Measurements from ENCODE around the gene GCC2.

Gene GCC2

DNA sequence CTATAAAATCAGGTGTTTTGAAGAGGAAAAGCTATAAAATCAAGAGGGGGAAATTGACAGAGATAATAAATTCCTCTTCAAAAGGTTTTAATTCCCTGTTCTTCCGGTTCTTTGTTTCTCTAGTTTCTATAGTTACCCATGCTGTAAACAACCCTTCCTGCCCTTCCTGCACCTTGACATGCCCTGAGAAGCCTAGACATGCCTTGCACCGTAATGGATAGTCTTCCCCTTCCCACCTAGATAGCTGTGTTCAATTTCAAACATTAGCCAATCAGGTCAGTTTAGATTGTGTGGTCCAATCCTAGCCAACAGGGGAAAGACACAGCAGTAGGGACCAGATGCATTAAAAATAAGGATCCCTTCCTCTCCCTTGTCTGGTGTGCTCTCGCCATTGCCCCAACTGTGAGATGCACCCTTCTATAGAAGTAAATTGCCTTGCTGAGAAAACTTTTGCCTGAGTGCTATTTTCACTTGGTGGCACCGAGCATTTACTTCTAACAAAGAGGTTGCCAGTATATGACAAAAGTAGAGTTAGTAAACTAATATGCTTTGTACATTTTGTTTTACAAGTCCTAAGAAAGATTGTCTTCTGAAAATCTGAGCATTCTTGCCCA, 44.1 kb upstream of the GCC2 start:
- TF ChIP-seq TAF1 (IDR thresholded peaks at IDR 0.05; ENCODE audit: borderline replicate concordance, insufficient read depth, low read length) (no peak), FOXP2 (optimal IDR thresholded peaks at IDR 0.05; ENCODE audit: borderline replicate concordance, extremely low read depth, extremely low read length, insufficient read depth) (no peak), SIN3A (IDR thresholded peaks at IDR 0.05; ENCODE audit: borderline replicate concordance, insufficient read depth, low read length) (no peak), POLR2AphosphoS5 (IDR thresholded peaks at IDR 0.05; ENCODE audit: low read depth, low read length) (no peak)
- TF ChIP-seq, protein P1, sequence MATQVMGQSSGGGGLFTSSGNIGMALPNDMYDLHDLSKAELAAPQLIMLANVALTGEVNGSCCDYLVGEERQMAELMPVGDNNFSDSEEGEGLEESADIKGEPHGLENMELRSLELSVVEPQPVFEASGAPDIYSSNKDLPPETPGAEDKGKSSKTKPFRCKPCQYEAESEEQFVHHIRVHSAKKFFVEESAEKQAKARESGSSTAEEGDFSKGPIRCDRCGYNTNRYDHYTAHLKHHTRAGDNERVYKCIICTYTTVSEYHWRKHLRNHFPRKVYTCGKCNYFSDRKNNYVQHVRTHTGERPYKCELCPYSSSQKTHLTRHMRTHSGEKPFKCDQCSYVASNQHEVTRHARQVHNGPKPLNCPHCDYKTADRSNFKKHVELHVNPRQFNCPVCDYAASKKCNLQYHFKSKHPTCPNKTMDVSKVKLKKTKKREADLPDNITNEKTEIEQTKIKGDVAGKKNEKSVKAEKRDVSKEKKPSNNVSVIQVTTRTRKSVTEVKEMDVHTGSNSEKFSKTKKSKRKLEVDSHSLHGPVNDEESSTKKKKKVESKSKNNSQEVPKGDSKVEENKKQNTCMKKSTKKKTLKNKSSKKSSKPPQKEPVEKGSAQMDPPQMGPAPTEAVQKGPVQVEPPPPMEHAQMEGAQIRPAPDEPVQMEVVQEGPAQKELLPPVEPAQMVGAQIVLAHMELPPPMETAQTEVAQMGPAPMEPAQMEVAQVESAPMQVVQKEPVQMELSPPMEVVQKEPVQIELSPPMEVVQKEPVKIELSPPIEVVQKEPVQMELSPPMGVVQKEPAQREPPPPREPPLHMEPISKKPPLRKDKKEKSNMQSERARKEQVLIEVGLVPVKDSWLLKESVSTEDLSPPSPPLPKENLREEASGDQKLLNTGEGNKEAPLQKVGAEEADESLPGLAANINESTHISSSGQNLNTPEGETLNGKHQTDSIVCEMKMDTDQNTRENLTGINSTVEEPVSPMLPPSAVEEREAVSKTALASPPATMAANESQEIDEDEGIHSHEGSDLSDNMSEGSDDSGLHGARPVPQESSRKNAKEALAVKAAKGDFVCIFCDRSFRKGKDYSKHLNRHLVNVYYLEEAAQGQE (IDR thresholded peaks at IDR 0.05; ENCODE audit: insufficient read depth in 1 of 2, low read depth in 2 of 2, low read length in 2 of 2) = no peak

DNA sequence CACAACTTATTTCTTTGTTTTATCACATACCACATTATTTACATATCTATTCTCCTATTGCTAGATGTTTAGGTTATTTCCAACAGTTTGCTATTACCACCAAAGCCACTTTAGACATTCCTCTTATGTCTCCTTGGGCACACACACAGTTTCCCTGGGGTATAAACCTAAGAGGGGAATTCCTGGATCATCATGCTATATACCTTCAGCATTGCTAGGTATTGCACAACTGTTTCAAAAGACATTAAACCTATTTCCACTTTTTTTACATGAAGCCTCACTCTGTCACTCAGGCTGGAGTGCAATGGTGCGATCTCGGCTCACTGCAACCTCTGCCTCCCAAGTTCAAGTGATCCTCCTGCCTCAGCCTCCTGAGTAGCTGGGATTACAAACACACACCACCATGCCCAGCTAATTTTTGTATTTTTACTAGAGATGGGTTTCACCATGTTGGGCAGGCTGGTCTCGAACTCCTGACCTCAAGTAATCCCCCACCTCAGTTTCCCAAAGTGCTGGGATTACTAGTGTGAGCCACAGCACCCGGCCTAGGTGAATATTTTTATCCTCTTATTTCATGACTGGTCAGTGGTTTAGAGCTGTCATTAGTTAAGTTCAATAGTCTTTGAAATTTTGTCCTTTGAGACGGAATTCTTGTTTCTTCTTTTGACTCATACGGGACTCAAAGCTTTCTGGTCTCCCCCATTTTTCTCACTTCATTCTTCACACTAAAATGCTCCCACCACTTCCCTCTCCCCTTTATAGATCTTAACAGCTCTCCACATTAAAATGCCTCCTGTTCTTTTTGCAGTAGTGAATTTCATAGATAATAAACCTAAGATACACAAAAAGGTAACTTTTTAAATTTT, 40.9 kb upstream of the GCC2 start:
- TF ChIP-seq FOXP2 (optimal IDR thresholded peaks at IDR 0.05; ENCODE audit: borderline replicate concordance, extremely low read depth, extremely low read length, insufficient read depth) (no peak), SIN3A (IDR thresholded peaks at IDR 0.05; ENCODE audit: borderline replicate concordance, insufficient read depth, low read length) (no peak), TAF1 (IDR thresholded peaks at IDR 0.05; ENCODE audit: borderline replicate concordance, insufficient read depth, low read length) (no peak), POLR2AphosphoS5 (IDR thresholded peaks at IDR 0.05; ENCODE audit: low read depth, low read length) (no peak)
- TF ChIP-seq, protein P1 (IDR thresholded peaks at IDR 0.05; ENCODE audit: insufficient read depth in 1 of 2, low read depth in 2 of 2, low read length in 2 of 2) = no peak

DNA sequence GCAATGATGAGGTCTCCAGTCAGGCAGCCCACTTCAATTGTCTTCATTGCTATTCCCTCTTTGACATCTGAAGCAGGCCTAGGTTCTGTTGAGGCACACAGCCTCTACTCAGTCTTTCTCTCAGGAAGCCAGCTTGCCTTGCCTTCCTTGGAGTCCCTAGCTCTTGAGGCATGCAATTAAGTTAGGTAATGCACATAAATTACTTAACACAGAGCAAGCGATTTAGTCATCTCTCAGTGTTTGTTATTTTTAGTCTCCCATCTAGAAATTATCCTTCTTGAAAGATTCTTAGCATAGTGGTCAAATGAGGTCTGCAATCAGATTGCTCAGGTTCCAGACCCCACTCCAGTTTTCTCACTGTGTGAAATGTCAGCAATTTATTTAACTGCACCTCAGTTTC, 39.2 kb upstream of the GCC2 start:
- no peak for TF ChIP-seq SIN3A (IDR thresholded peaks at IDR 0.05; ENCODE audit: borderline replicate concordance, insufficient read depth, low read length)
- TF ChIP-seq TAF1 (IDR thresholded peaks at IDR 0.05; ENCODE audit: borderline replicate concordance, insufficient read depth, low read length) = no peak
- TF ChIP-seq POLR2AphosphoS5 (IDR thresholded peaks at IDR 0.05; ENCODE audit: low read depth, low read length) = no peak
- TF ChIP-seq, protein P1 (IDR thresholded peaks at IDR 0.05; ENCODE audit: insufficient read depth in 1 of 2, low read depth in 2 of 2, low read length in 2 of 2) = no peak
- no peak for TF ChIP-seq FOXP2 (optimal IDR thresholded peaks at IDR 0.05; ENCODE audit: borderline replicate concordance, extremely low read depth, extremely low read length, insufficient read depth)

DNA sequence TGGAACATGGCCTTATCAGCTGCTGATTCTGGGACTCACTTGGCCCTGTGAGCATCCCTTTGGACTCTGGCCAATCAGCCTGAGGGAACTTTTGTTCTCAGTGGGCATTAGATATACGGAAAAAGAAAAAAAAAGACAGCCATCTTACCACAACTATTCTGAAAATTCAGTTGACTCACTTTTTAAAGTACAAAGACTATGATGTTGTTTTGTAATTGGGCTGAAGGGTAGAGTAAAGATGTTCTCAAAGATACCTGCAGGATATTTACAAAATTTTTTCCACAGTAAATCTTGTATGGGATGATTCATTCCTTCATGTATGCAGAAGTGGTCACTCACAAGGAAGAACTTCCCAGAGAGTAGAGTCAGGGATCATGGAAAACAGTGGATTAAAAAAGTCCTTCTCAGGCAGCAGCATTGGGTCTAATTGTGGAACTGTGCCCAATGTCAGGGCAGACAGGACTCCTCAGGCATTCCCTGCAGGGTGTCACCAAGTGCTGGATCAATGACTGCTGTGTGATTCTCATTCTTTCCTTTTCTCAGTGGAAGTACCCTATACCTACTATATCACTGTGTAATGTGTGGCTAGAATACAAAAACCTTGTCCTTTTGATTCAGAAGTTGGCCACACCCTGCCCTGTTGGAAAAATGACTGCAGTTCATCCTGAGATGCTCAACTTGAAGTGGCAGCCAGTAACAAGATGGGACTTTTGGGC, 35.9 kb upstream of the GCC2 start:
- TF ChIP-seq FOXP2 (optimal IDR thresholded peaks at IDR 0.05; ENCODE audit: borderline replicate concordance, extremely low read depth, extremely low read length, insufficient read depth) (no peak), SIN3A (IDR thresholded peaks at IDR 0.05; ENCODE audit: borderline replicate concordance, insufficient read depth, low read length) (no peak), TAF1 (IDR thresholded peaks at IDR 0.05; ENCODE audit: borderline replicate concordance, insufficient read depth, low read length) (no peak), POLR2AphosphoS5 (IDR thresholded peaks at IDR 0.05; ENCODE audit: low read depth, low read length) (no peak)
- TF ChIP-seq, protein P1 (IDR thresholded peaks at IDR 0.05; ENCODE audit: insufficient read depth in 1 of 2, low read depth in 2 of 2, low read length in 2 of 2) = no peak
